Measurements from ENCODE around the gene GSPT1.

GRCh38 chr16:11886881-11887280 is 28.9 kb downstream of the GSPT1 start:
- no peak for TF ChIP-seq POLR2G (IDR thresholded peaks at IDR 0.05; ENCODE audit: low read depth, low read length)
- TF ChIP-seq CREB1 (IDR thresholded peaks at IDR 0.05): no peak
- no peak for TF ChIP-seq CREB1 (CRISPR knock-in tag; IDR thresholded peaks at IDR 0.05)
- TF ChIP-seq, protein P1, sequence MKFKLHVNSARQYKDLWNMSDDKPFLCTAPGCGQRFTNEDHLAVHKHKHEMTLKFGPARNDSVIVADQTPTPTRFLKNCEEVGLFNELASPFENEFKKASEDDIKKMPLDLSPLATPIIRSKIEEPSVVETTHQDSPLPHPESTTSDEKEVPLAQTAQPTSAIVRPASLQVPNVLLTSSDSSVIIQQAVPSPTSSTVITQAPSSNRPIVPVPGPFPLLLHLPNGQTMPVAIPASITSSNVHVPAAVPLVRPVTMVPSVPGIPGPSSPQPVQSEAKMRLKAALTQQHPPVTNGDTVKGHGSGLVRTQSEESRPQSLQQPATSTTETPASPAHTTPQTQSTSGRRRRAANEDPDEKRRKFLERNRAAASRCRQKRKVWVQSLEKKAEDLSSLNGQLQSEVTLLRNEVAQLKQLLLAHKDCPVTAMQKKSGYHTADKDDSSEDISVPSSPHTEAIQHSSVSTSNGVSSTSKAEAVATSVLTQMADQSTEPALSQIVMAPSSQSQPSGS (CRISPR knock-in tag; IDR thresholded peaks at IDR 0.05): no peak
- no peak for TF ChIP-seq TCF3 (CRISPR knock-in tag; IDR thresholded peaks at IDR 0.05)
- TF ChIP-seq E2F6 (IDR thresholded peaks at IDR 0.05; ENCODE audit: borderline replicate concordance in 1 of 2, extremely low read depth in 1 of 2, insufficient read depth in 1 of 2, insufficient read length in 1 of 2, low read depth in 1 of 2, low read length in 1 of 2, poor library complexity in 1 of 2, severe bottlenecking in 1 of 2): no peak
- no peak for TF ChIP-seq RNF2 (IDR thresholded peaks at IDR 0.05)
- TF ChIP-seq, protein P2, sequence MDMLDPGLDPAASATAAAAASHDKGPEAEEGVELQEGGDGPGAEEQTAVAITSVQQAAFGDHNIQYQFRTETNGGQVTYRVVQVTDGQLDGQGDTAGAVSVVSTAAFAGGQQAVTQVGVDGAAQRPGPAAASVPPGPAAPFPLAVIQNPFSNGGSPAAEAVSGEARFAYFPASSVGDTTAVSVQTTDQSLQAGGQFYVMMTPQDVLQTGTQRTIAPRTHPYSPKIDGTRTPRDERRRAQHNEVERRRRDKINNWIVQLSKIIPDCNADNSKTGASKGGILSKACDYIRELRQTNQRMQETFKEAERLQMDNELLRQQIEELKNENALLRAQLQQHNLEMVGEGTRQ (CRISPR knock-in tag; IDR thresholded peaks at IDR 0.05): no peak
- TF ChIP-seq GATAD2A (IDR thresholded peaks at IDR 0.05): no peak

Data from K562 (cell line).